Glomerular visceral epithelial cell (primary cell): ENCODE data around the gene TARS3.
"Not testable (repeated sequence)": the region's sequence is repeated elsewhere in the genome, so short reads cannot be mapped to it uniquely, and the experiment has no call there.

Experiments used
- DNase-seq: peaks from one replicate; pipeline ENCODE4 v3.0.0-alpha.2; 2016; ENCODE audit errors: extremely low spot score

TARS3 gene

DNA sequence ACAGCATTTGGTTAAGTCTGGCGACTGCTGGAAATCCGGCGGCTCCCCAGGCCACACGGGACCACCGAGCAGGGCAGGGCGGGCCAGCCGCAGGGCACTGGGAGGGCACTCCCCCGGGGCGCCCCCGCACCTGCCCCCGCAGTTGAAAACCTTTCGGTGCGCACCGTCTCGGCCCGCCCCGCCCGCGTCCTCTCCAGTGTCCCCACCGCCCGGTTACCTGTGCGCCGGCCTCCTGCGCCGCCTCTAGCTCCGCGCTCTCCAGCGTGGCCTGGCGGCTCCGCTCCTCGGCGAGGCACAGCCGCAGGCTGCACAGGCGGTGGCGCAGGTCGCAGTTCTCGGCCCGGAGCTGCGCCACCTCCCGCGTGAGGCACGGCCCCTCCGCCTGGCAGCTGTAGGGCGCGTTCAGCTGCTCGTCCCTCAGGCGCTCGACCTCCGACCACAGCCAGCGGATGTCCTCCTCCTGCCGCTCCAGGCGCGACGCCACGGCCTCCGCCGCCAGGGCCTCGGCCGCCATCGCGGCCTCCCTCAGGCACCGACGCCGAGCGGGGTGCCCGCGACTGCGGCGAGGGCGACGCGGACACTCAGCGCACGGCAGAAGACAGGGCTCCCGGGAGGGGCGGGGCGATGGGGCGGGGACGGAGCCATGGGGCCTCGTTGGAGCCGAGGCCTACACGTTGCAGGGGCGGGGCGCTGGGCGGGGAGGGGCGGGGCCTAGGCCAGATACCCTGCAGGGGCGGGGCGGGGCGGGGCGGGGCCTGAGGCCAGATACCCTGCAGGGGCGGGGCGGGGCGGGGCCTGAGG, at the start of gene TARS3:
Gene TARS3 (minus strand): TSS at position 600 of the 801 bp plus-strand sequence. CDS start 86 bp downstream, at position 514.
- DNase-seq = peak; percentile 94

DNA sequence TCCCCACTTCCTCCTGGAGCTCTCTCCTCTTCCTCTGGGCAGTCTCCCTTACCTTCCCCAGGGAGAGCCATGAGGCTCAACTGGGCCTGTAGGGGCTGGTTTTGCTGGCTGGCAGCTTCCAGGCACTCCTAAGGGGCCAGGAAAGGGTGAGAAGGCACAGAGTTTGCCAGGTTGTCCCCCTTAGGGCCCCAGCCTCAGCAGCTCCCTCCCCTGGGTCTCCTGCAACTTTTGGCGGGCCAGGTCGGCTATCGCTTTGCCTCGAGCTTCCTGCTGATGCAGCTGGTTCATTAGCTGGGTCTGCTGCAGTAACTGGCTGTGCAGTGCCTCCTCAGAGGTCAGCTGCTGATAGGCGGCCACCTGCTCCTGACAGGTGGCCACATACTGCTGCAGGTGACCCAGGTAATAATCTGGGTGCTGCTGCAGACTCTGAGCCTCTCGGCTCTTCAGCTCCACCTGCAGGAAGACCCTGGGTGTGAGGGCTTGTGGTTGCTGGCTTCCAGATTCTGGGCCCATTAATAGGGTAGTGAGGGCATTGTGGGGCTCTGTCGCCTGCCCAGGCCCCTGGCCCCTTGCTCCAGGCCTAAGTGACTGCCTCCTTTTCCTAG, 49.3 kb upstream of the TARS3 start:
- no peak for DNase-seq

- DNase-seq = no peak
These were observed 48.6 kb upstream of the TARS3 start for GRCh38 chr15:101772921-101773320.

- not testable (repeated sequence) for DNase-seq
These were observed 42.9 kb upstream of the TARS3 start for GRCh38 chr15:101767083-101767640.

DNA sequence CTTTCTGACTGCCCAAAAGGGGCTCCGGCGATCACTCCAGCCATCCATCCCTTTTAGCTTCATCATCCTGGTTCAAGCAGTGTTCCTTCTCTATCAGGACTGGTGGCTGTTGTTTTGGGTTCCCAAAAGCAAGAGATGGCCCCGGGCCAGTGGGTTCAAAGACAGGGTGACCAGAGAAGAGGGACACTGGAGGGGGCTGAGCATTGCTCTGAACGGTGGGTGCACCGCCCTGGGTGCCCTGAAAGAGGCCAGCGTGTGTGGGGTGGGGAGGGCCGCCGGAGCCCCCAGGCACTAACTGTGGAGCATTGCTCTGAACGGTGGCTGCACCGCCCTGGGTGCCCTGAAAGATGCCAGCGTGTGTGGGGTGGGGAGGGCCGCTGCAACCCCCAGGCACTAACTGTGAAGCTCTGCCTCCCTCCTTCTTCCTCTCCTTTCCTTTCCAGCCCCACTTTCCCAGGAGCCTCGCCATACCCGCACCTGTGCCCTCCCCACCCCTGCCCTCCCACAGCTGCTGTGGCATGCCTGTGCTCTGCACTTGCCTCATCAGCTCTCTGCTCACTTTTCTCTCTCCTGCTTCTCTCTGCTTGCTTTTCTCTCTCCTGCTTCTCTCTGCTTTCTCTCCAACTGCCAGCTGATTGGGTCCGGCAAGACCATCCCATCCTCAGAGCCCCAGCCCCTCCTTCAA, 41.6 kb upstream of the TARS3 start:
- no peak for DNase-seq

DNA sequence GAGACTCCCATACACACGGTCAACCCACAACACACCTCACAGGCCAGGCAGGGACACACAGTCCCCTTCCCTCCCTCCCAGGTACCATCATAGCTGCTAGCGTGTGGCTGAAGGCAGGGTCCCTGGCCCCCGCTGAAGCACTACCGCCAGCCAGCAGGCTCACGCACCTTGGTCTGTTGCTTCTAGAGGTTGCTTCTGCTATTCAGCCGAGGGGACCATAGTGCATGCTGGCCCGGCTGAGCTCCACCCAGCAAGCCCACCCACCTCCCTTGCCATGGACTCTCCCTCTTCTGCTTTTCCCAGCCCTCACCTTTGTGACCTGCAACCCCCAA, 41.0 kb upstream of the TARS3 start:
- not testable (repeated sequence) for DNase-seq

GRCh38 chr15:101764669-101765339, 40.5 kb upstream of the TARS3 start:
- DNase-seq = peak; percentile 69

GRCh38 chr15:101746716-101747082, 22.4 kb upstream of the TARS3 start:
- not testable (repeated sequence) for DNase-seq

DNA sequence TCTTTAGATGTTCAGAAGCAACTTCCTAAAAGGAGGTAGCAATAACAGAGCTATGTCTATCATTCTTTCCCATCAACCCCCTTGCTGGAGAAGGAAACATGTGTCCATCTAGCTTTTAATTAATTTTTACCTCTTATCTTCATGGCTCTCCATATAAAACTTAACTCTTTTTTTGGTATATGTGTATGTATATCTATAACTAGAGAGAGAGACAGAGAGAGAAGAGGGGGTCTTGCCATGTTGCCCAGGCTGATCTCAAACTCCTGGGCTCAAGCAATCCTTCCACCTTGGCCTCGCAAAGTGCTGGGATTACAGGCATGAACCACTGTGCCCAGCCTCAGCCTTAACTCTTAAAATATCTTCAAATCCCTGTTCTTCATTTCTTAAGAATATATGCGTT, 10.6 kb upstream of the TARS3 start:
- DNase-seq = not testable (repeated sequence)

DNA sequence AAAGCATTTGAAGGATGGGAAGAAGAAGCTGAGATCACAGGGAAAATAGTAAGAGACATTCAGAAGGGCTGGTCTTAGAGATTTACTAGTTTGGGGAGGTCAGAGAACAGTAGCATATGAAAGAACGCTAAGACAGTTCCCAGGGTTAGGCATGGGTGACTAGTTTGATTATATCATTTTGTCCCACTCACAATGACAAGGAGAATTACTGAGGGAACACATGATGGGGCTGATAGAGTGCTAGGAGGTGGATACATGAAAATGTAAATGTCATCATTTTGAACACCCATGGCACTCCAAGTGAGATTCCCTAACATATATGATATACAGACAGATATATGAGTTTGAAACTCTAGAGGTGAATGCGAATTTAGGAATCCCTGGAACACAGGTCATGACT, 9.3 kb upstream of the TARS3 start:
- DNase-seq = no peak

DNA sequence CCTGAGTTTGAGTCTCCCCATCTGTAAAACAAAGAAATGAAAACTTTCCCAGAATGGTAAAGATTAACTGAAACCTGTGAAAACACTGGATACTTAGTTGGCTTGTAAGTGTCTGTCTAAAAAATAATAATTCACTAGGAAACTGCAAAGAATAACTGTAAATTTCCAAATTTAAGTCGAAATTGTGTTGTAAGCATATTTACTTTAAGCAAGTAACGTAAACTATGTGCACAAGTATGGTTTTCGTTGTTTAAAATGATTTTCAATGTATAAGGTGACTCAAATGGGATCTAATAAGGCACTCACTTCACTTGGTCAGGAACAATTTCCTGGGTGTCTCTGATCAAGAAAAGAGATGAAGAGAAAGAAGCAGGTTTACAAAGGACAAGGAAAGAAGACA, 8.5 kb upstream of the TARS3 start:
- no peak for DNase-seq

DNA sequence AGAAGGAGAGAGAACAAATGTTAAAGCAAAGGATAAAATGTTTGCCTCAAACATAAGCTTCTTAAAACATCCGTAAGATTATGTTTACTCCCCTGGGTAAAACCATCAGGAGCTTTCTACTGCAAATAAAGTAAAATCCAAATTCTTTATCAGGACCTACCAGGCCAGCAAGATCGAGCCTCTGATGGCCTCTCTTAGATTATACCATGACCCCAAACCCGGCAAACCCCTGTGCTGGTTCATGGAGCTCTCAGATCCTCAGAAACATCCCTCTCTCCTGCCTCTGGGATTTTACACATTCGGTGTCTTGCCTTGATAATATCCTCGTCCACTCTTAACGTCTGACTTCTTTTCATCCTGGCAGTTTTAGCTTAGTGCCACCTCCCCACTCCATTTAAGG, 7.5 kb upstream of the TARS3 start:
- DNase-seq = no peak

- DNase-seq = no peak
These were observed 2.9 kb upstream of the TARS3 start for GRCh38 chr15:101727186-101727585.

- no peak for DNase-seq
These were observed 800 bp upstream of the TARS3 start for GRCh38 chr15:101725073-101725472.

DNA sequence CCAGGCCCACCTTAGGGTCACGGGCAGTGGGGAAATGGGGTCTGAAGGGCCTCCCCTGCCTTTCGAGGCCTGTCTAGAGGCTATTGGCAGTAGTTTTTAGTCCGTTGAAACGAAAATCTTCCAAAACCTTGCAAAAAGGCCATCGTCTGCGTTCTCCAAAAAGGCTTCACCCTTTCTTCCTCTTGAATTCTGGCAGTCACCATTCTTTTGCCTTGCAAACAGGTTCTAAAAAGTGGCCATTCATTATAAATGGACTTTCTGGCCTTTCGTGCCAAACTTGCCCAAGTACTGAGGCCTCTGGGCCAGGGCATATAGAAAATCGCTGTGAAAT, 367 bp upstream of the TARS3 start:
- no peak for DNase-seq

- peak; percentile 34 for DNase-seq
These were observed 951 bp downstream of the TARS3 start for GRCh38 chr15:101723171-101723873.

DNA sequence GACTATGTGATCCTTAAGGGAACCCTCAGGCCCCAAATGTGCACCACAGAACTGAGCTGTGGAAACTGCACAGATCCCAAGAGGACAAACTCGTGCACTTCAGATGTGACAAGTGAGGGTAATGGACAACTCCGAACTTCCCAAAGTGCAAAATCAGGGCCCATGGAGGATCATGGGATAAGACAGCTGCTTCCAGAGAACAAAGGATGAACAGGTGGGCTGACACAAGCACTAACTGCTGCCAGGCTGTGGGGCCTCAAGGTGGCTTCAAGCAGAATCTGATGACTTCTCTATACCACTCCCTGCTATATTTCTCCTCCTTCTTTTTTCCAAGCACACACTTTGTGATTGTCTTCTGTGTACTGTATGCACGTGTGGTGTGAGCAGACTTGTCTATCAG, 5.4 kb downstream of the TARS3 start:
- DNase-seq = no peak

DNA sequence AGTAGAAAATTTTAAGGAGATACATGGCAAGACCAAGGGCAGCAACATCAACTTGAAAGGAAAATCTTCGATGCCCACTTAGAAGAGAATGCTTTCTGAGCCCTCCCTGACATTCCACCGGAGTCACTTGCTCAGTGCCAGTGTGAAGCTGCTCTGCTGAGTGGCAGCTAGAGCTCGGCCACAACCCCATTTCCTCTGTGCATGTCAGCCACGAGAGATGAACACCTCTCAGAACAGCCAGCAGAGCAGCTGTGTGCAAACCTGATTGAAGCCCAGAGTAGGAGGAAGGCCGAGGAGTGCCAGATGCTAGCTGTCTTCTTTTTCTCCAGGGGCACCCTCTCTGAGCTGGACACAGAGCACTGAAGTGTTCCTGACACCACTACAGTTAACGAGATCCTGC, 12.2 kb downstream of the TARS3 start:
- no peak for DNase-seq

GRCh38 chr15:101710806-101711205, 13.5 kb downstream of the TARS3 start:
- peak; percentile 65 for DNase-seq

- no peak for DNase-seq
These were observed 14.8 kb downstream of the TARS3 start for GRCh38 chr15:101709466-101709865.

DNA sequence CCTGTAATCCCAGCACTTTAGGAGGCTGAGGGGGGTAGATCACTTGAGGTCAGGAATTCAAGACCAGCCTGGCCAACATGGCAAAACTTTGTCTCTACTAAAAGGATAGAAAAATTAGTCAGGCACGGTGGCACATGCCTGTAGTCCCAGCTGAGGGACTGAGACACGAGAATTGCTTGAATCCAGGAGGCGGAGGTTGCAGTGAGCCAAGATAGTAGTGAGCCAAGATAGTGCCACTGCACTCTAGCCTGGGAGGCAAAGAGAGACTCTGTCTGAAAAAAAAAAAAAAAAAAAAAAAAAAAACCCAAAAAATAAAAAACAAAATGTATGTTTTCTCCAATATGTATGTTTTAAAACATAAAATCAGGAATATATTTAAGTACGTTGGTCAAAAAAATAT, 16.3 kb downstream of the TARS3 start:
- no peak for DNase-seq

GRCh38 chr15:101702077-101702476, 22.2 kb downstream of the TARS3 start:
- no peak for DNase-seq
